Keratinocyte (primary cell): ENCODE data around the gene ZNF275. TPM values are rescaled to one million over a fixed set of nuclear protein-coding genes. Genes with fewer than 3 reads are reported as not detected.

Source experiments
- DNase-seq: peaks from one replicate; pipeline ENCODE4 v3.0.0-alpha.2; 2011; ENCODE audit warnings: low read depth, missing footprints, low spot score
- FAIRE-seq: peaks from 2 replicates; lab custom pipeline; 2011; peaks lifted over from hg19 to GRCh38; lab: Jason Lieb, UNC
- H2AFZ ChIP-seq: 2 replicates; pipeline ENCODE4 v1.6.0; 2012; ENCODE audit warnings: low read length, control low read depth, inconsistent platforms; ENCODE audit not compliant: control insufficient read depth
- H3K27ac ChIP-seq: 2 replicates; pipeline ENCODE4 v1.5.1; 2011; ENCODE audit warnings: low read length; ENCODE audit not compliant: control insufficient read depth, insufficient read depth
- H3K27me3 ChIP-seq: 3 replicates; pipeline ENCODE4 v1.6.0; 2011; ENCODE audit warnings: low read length; ENCODE audit not compliant: control insufficient read depth, insufficient read depth; ENCODE audit errors: extremely low read depth
- H3K36me3 ChIP-seq, 2 experiments: 2 replicates in 1 of 2; 3 replicates in 1 of 2; pipeline ENCODE4 v1.5.1; 2011; ENCODE audit warnings: low read length in 2 of 2, mild to moderate bottlenecking in 1 of 2; ENCODE audit not compliant: control insufficient read depth in 2 of 2, insufficient read depth in 2 of 2; ENCODE audit errors: extremely low read depth in 1 of 2
- H3K4me1 ChIP-seq: 3 replicates; pipeline ENCODE4 v1.5.1; 2011; ENCODE audit warnings: low read length; ENCODE audit not compliant: control insufficient read depth, insufficient read depth; ENCODE audit errors: extremely low read depth
- H3K4me2 ChIP-seq: 3 replicates; pipeline ENCODE4 v1.6.0; 2011; ENCODE audit warnings: low read depth, low read length; ENCODE audit not compliant: control insufficient read depth, insufficient read depth; ENCODE audit errors: extremely low read depth
- H3K4me3 ChIP-seq, 3 experiments: fragments of 200-600 bp in 1 of 3; sonication (generic) in 1 of 3; 2 replicates in 2 of 3; 3 replicates in 1 of 3; pipeline ENCODE4 v1.5.1; 2011 to 2016; ENCODE audit warnings: low read length in 3 of 3, mild to moderate bottlenecking in 3 of 3, control low read depth in 2 of 3, inconsistent platforms in 1 of 3, low read depth in 1 of 3, mixed read lengths in 1 of 3, mixed run types in 1 of 3, moderate library complexity in 1 of 3; ENCODE audit not compliant: control insufficient read depth in 2 of 3, insufficient read depth in 2 of 3; ENCODE audit errors: extremely low read depth in 1 of 3
- H3K79me2 ChIP-seq: 2 replicates; pipeline ENCODE4 v1.6.0; 2012; ENCODE audit warnings: low read length; ENCODE audit not compliant: control insufficient read depth, insufficient read depth
- H3K9ac ChIP-seq: 3 replicates; pipeline ENCODE4 v1.6.0; 2011; ENCODE audit warnings: low read length; ENCODE audit not compliant: control insufficient read depth, insufficient read depth; ENCODE audit errors: extremely low read depth
- H3K9me1 ChIP-seq: 3 replicates; pipeline ENCODE4 v1.6.0; 2011; ENCODE audit warnings: low read length; ENCODE audit not compliant: control insufficient read depth, insufficient read depth; ENCODE audit errors: extremely low read depth
- H3K9me3 ChIP-seq: 2 replicates; pipeline ENCODE4 v1.5.1; 2012; ENCODE audit warnings: low read depth, low read length; ENCODE audit not compliant: control insufficient read depth
- H4K20me1 ChIP-seq: 3 replicates; pipeline ENCODE4 v1.6.0; 2011; ENCODE audit warnings: low read length; ENCODE audit not compliant: control insufficient read depth, insufficient read depth; ENCODE audit errors: extremely low read depth
- EZH2 ChIP-seq: IDR thresholded peaks from one replicate; pipeline ENCODE4 v1.6.1; 2012; ENCODE audit warnings: inconsistent platforms, mild to moderate bottlenecking, low read length, moderate library complexity
- dilution Hi-C: fragments of 300-500 bp; cut with MboI; formaldehyde crosslinking; loops from one replicate; pipeline ENCODE4 v1.7.0; 2020; ENCODE audit warnings: low sequenced_read_pairs; ENCODE audit not compliant: extremely low pct_ligation_motif_present
- polyA plus RNA-seq, 5 experiments: library from polyadenylated mRNA; depleted of rRNA in 3 of 5; stranded (reverse) in 3 of 5; stranded (forward) in 1 of 5; unstranded in 1 of 5; fragments of >200 nt; gene quantifications; 1 replicate in 1 of 5; 2 replicates in 3 of 5; 3 replicates in 1 of 5; pipeline versions ENCODE4 v1.2.1 to v1.2.3, GENCODE V29; 2011 to 2012; ENCODE audit warnings: missing spikeins in 2 of 5, low read depth in 1 of 5, low replicate concordance in 1 of 5
- TF ChIP-seq, protein P1 (sequence below), 3 experiments: IDR thresholded peaks in 1 of 3; conservative IDR thresholded peaks in 1 of 3; optimal IDR thresholded peaks in 1 of 3; 2 replicates in 2 of 3; 3 replicates in 1 of 3; pipeline versions ENCODE3 to v1.5.1; 2011; ENCODE audit warnings: low read length in 3 of 3, mild to moderate bottlenecking in 3 of 3, moderate library complexity in 2 of 3, control low read depth in 1 of 3, inconsistent platforms in 1 of 3; ENCODE audit not compliant: insufficient read depth in 2 of 3; ENCODE audit errors: extremely low read depth in 1 of 3

Gene ZNF275
- polyA plus RNA-seq, 1 donor (not counting 4 experiments of a cell fraction or from before 2014, with no cell fraction given): 5.3 TPM

DNA sequence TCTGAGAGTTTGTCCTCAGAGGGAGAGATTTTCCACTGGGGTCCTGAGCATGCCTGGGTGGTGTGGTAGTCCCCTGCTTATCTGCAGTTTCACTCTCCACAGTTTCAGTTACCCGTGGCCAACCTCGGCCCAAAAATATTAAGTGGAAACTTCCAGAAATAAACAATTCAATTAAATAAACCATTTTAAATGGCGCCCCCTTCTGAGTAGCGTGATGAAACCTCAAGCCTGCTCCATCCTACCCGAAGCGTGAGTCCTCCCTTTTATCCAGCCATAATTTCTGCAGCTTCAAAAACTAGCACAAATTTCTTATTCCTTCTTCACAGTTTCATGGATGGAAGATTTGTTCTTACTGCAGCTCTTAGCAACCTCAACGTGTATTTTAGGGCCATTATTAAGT lies 40.5 kb downstream of the ZNF275 start:
- no peaks in the 10 kb centered on the region for H3K9me1 ChIP-seq
- DNase-seq (no peak), FAIRE-seq (no peak)
- H3K4me1 ChIP-seq: no peaks in the 10 kb centered on the region
- H3K27me3 ChIP-seq: no peaks in the 10 kb centered on the region
- no peak overlapping the region for H3K27ac ChIP-seq
- H4K20me1 ChIP-seq: no peaks in the 10 kb centered on the region
- no peaks in the 10 kb centered on the region for H3K36me3 ChIP-seq
- no peak overlapping the region for H3K9ac ChIP-seq
- no peaks in the 10 kb centered on the region for H3K79me2 ChIP-seq
- no peak overlapping the region for H2AFZ ChIP-seq
- H3K4me2 ChIP-seq: no peak overlapping the region
- TF ChIP-seq EZH2: no peak
- TF ChIP-seq, protein P1, sequence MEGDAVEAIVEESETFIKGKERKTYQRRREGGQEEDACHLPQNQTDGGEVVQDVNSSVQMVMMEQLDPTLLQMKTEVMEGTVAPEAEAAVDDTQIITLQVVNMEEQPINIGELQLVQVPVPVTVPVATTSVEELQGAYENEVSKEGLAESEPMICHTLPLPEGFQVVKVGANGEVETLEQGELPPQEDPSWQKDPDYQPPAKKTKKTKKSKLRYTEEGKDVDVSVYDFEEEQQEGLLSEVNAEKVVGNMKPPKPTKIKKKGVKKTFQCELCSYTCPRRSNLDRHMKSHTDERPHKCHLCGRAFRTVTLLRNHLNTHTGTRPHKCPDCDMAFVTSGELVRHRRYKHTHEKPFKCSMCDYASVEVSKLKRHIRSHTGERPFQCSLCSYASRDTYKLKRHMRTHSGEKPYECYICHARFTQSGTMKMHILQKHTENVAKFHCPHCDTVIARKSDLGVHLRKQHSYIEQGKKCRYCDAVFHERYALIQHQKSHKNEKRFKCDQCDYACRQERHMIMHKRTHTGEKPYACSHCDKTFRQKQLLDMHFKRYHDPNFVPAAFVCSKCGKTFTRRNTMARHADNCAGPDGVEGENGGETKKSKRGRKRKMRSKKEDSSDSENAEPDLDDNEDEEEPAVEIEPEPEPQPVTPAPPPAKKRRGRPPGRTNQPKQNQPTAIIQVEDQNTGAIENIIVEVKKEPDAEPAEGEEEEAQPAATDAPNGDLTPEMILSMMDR (optimal IDR thresholded peaks at IDR 0.05 in 1 of 3, IDR thresholded peaks at IDR 0.05 in 1 of 3, conservative IDR thresholded peaks at IDR 0.05 in 1 of 3; ENCODE audit: extremely low read depth in 1 of 3, insufficient read depth in 2 of 3, low read length in 3 of 3): no peak
- no peak overlapping the region for H3K4me3 ChIP-seq
- no peaks in the 10 kb centered on the region for H3K9me3 ChIP-seq
- dilution Hi-C loops: no loop called here

- no peak for FAIRE-seq
- no peaks in the 10 kb centered on the region for H4K20me1 ChIP-seq
- H3K27me3 ChIP-seq: no peaks in the 10 kb centered on the region
- no peak overlapping the region for H2AFZ ChIP-seq
- TF ChIP-seq, protein P1 (optimal IDR thresholded peaks at IDR 0.05 in 1 of 3, IDR thresholded peaks at IDR 0.05 in 1 of 3, conservative IDR thresholded peaks at IDR 0.05 in 1 of 3; ENCODE audit: extremely low read depth in 1 of 3, insufficient read depth in 2 of 3, low read length in 3 of 3): no peak
- TF ChIP-seq EZH2: no peak
- DNase-seq: no peak
- no peak overlapping the region for H3K4me3 ChIP-seq
- no peaks in the 10 kb centered on the region for H3K9me1 ChIP-seq
- H3K27ac ChIP-seq: no peak overlapping the region
- no peaks in the 10 kb centered on the region for H3K4me1 ChIP-seq
- dilution Hi-C loops: no loop called here
- H3K9ac ChIP-seq: no peak overlapping the region
- no peaks in the 10 kb centered on the region for H3K79me2 ChIP-seq
- H3K4me2 ChIP-seq: no peak overlapping the region
- no peaks in the 10 kb centered on the region for H3K36me3 ChIP-seq
- no peaks in the 10 kb centered on the region for H3K9me3 ChIP-seq
Observed at GRCh38 chrX:153375571-153375970, 41.6 kb downstream of the ZNF275 start.
